Colonic mucosa (tissue), 4 donors: ENCODE results near the gene TBC1D5. TPM values are rescaled to one million over a fixed set of nuclear protein-coding genes. Genes with fewer than 3 reads are reported as not detected.
"Not testable (repeated sequence)": the region's sequence is repeated elsewhere in the genome, so short reads cannot be mapped to it uniquely, and the experiment has no call there.

Experiments used
- DNase-seq: peaks from one replicate; pipeline ENCODE4 v3.0.0-alpha.2; 2020
- H3K27ac ChIP-seq: fragments of 200-600 bp; one replicate; pipeline ENCODE4 v1.8.0; 2021
- H3K27me3 ChIP-seq: fragments of 200-600 bp; one replicate; pipeline ENCODE4 v1.8.0; 2021
- H3K36me3 ChIP-seq: fragments of 200-600 bp; one replicate; pipeline ENCODE4 v1.8.0; 2021
- H3K4me1 ChIP-seq: fragments of 200-600 bp; one replicate; pipeline ENCODE4 v1.8.0; 2021; ENCODE audit warnings: mild to moderate bottlenecking
- H3K4me3 ChIP-seq: fragments of 200-600 bp; one replicate; pipeline ENCODE4 v1.8.0; 2021
- H3K9ac ChIP-seq, 2 donors: one replicate each; pipeline ENCODE4 v1.7.0; 2013; ENCODE audit warnings: control low read depth in 2 of 2, low read depth in 2 of 2, low read length in 2 of 2
- H3K9me3 ChIP-seq: fragments of 200-600 bp; one replicate; pipeline ENCODE4 v1.8.0; 2021
- intact Hi-C: fragments of 100-400 bp; cut with DNase I; formaldehyde crosslinking; loops from one replicate; pipeline ENCODE4 v1.14.1; 2022
- total RNA-seq, 2 donors: library from RNA; stranded (reverse); fragmentation: NEBNext Ultra II Directional in 1 of 2; extraction: Animal tissue kit (Norgen Biotek cat#: 25700) in 1 of 2; gene quantifications; one replicate each; pipeline ENCODE4 v1.2.1, GENCODE V29; 2021
- TF ChIP-seq, protein P1 (sequence below): fragments of 200-600 bp; IDR thresholded peaks from one replicate; pipeline ENCODE4 v1.8.0; 2022; ENCODE audit warnings: antibody characterized with exemption, mild to moderate bottlenecking
- donor health status: healthy.
- donor health status: DM: no; HTN: no; CAD: no.
- donor health status: DM: no; HTN: no; CAD: no.

TBC1D5 gene
- total RNA-seq, 2 donors from 2014 or later: 29.9 to 31.2 TPM

DNA sequence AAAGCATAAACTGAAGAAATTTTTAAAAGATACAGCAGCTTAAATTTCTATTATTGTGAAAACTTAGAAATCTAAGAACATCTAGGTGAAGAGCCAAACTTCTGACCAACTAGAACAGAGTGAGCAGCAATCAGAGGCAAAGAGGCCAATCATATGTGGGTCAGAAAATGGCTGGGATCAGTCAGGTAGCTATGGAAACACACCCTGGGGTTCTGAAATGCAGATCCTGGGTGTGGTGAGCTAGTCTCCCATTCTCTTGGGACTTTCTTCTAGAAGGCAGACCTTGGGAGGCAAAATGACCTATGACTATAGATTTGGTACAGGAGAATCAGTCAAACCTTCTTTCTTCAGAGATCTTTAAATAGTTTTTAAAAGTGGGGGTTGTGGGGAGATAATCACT is 385.8 kb downstream of the TBC1D5 start:
- Histone ChIP-seq H3K4me1 (no peaks in the 10 kb centered on the region), H3K36me3 (no peaks in the 10 kb centered on the region), H3K4me3 (no peak overlapping the region), H3K9ac (no peak overlapping the region), H3K27ac (no peak overlapping the region), H3K9me3 (no peaks in the 10 kb centered on the region), H3K27me3 (no peaks in the 10 kb centered on the region)
- intact Hi-C loops: no loop called here
- TF ChIP-seq, protein P1, sequence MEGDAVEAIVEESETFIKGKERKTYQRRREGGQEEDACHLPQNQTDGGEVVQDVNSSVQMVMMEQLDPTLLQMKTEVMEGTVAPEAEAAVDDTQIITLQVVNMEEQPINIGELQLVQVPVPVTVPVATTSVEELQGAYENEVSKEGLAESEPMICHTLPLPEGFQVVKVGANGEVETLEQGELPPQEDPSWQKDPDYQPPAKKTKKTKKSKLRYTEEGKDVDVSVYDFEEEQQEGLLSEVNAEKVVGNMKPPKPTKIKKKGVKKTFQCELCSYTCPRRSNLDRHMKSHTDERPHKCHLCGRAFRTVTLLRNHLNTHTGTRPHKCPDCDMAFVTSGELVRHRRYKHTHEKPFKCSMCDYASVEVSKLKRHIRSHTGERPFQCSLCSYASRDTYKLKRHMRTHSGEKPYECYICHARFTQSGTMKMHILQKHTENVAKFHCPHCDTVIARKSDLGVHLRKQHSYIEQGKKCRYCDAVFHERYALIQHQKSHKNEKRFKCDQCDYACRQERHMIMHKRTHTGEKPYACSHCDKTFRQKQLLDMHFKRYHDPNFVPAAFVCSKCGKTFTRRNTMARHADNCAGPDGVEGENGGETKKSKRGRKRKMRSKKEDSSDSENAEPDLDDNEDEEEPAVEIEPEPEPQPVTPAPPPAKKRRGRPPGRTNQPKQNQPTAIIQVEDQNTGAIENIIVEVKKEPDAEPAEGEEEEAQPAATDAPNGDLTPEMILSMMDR: no peak
- no peak for DNase-seq

DNA sequence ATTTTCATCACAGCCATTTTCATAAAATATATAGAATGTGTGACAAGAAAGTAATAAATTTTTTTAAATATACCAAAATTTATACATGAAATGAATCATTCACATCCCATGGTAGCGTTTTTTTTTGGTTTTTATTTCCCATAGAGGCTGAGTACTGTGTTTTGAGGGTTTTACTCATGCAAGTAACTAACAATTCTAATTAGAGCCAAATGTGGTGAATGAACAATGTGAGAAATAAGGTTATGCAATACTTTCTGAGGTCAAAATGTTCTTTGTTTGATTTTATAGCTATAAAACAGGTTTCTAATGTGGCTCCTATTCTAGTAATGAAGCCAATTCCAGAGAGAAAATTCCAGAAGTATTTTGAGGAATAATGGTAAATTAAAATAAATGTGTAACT is 386.8 kb downstream of the TBC1D5 start:
- H3K27ac ChIP-seq: no peak overlapping the region
- no peak for DNase-seq
- TF ChIP-seq, protein P1: no peak
- H3K4me3 ChIP-seq: no peak overlapping the region
- H3K27me3 ChIP-seq: no peaks in the 10 kb centered on the region
- no peaks in the 10 kb centered on the region for H3K4me1 ChIP-seq
- H3K36me3 ChIP-seq: no peaks in the 10 kb centered on the region
- H3K9ac ChIP-seq: no peak overlapping the region
- intact Hi-C loops: no loop called here
- H3K9me3 ChIP-seq: no peaks in the 10 kb centered on the region

DNA sequence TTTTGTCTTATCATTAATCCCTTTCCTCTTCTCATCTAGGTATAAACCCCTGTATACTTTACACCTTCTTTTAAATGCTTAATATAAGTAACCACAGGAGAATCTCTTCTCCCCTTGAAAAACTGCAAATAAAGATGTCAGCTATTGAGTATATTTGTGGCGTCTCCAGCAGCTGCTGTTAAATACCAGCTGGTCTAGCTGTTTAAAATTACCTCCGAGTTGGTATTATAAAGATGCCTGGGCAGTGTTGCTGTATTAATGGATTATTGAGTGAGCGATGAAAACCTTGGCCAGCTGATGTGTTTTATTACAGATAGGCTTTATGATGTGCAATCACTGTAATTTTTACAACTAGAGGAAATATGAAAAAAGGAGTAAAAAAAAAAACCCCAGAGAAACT is 388.1 kb downstream of the TBC1D5 start:
- DNase-seq: no peak
- Histone ChIP-seq H3K27me3 (no peaks in the 10 kb centered on the region), H3K9ac (no peak overlapping the region), H3K27ac (no peak overlapping the region), H3K4me1 (no peaks in the 10 kb centered on the region), H3K36me3 (no peaks in the 10 kb centered on the region), H3K9me3 (no peaks in the 10 kb centered on the region), H3K4me3 (no peak overlapping the region)
- TF ChIP-seq, protein P1: no peak
- intact Hi-C loops: no loop called here

DNA sequence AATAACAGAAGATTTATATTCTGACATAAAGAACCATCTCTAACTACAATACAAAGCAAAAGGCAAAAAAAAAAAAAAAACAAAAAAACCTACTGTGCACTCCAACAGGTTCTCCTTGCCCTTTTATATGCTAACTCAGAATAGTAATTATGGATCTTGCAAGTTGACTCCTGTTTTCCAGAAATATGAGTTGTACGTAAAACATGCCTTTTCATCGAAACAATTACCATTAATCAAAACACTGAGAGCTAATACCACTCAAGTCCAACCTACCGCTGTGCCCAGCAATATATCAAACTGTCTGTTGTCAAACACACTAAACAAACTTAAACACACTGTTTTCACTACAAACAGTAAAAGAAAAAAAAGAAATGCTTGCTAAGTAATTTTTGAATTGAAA is 389.8 kb downstream of the TBC1D5 start:
- DNase-seq: no peak
- intact Hi-C loops: no loop called here
- Histone ChIP-seq H3K4me1 (no peaks in the 10 kb centered on the region), H3K4me3 (no peak overlapping the region), H3K36me3 (no peaks in the 10 kb centered on the region), H3K9ac (no peak overlapping the region), H3K27ac (no peak overlapping the region), H3K9me3 (no peaks in the 10 kb centered on the region), H3K27me3 (no peaks in the 10 kb centered on the region)
- TF ChIP-seq, protein P1: no peak

DNA sequence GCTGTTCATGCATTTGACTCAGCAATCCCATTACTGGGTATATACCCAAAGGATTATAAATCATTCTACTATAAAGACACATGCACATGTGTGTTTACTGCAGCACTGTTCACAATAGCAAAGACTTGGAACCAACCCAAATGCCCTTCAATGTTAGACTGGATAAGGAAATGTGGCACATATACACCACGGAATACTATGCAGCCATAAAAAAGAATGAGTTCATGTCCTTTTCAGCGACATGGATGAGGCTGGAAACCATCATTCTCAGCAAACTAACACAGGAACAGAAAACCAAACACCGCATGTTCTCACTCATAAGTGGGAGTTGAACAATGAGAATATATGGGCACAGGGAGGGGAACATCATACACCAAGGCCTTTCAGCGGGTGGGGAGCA is 391.2 kb downstream of the TBC1D5 start:
- DNase-seq, H3K27me3 ChIP-seq, H3K27ac ChIP-seq, intact Hi-C loops, H3K9ac ChIP-seq, H3K4me3 ChIP-seq, H3K36me3 ChIP-seq, H3K4me1 ChIP-seq, H3K9me3 ChIP-seq: not testable (repeated sequence)

DNA sequence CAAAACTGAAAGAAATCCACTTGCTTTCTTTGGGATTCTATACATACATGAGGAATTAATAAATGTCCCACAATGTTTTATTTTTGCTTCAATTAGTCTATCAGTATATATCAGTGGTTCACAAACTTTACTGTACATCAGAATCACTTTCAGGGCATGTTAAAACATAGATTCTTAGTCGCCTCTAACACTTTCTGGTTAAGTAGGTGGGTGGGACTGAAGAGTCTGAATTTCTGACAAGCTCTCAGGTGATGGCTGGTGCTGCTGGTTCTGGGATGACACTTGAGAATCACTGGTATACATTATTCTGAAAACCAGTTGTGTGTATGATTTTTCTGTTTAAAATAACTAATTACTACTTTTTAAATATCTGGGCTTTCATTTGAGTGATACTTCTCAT is 393.3 kb downstream of the TBC1D5 start:
- Histone ChIP-seq H3K27me3 (no peaks in the 10 kb centered on the region), H3K36me3 (no peaks in the 10 kb centered on the region), H3K4me3 (no peak overlapping the region), H3K27ac (no peak overlapping the region), H3K4me1 (no peaks in the 10 kb centered on the region), H3K9me3 (no peaks in the 10 kb centered on the region), H3K9ac (no peak overlapping the region)
- TF ChIP-seq, protein P1: no peak
- intact Hi-C loops: no loop called here
- DNase-seq: no peak
